B cell (primary cell): ENCODE data around the gene UNC5C. TPM values are rescaled to one million over a fixed set of nuclear protein-coding genes. Genes with fewer than 3 reads are reported as not detected.

ENCODE experiments used
- ATAC-seq: fragments of 200-7000 bp; cut with Tn5 transposase; one replicate; pipeline ENCODE4 v1.10.0; 2021; ENCODE audit warnings: low read depth, mild to moderate bottlenecking, moderate number of reproducible peaks, moderate library complexity
- CTCF ChIA-PET: fragments of 350-600 bp; sonication (Branson Sonifier 250); formaldehyde crosslinking; loops from one replicate; lab custom pipeline; 2021; ENCODE audit warnings: antibody characterized with exemption, inconsistent platforms; lab: Charles Lee
- POLR2A ChIA-PET: fragments of 350-600 bp; sonication (Branson Sonifier 250); formaldehyde crosslinking; loops from one replicate; lab custom pipeline; 2021; ENCODE audit warnings: antibody characterized with exemption; lab: Charles Lee
- DNase-seq: peaks from one replicate; pipeline ENCODE4 v3.0.0; 2013
- H2AFZ ChIP-seq: 2 replicates; pipeline ENCODE4 v1.6.1; 2012; ENCODE audit warnings: mild to moderate bottlenecking, low read depth, low read length; ENCODE audit not compliant: insufficient read depth, poor library complexity, severe bottlenecking
- H3K27ac ChIP-seq, 2 donors: 1 replicate in 1 of 2; 2 replicates in 1 of 2; pipeline ENCODE4 v1.5.1; 2012 to 2013; ENCODE audit warnings: low read length in 2 of 2, mild to moderate bottlenecking in 2 of 2, moderate library complexity in 1 of 2
- H3K27me3 ChIP-seq, 4 experiments: fragments of 200-600 bp in 1 of 4; sonication (generic) in 1 of 4; replicated peaks in 1 of 4; 1 replicate in 2 of 4; 2 replicates in 2 of 4; pipeline versions ENCODE4 v1.6.1 to v1.7.0; 2013 to 2016; ENCODE audit warnings: low read length in 3 of 4, mild to moderate bottlenecking in 2 of 4, mixed read lengths in 1 of 4, moderate library complexity in 1 of 4; ENCODE audit not compliant: insufficient read depth in 4 of 4, control insufficient read depth in 3 of 4; ENCODE audit errors: control extremely low read depth in 1 of 4
- H3K36me3 ChIP-seq, 2 experiments: replicated peaks in 1 of 2; 1 replicate in 1 of 2; 2 replicates in 1 of 2; pipeline versions ENCODE4 v1.6.1 to v1.7.1; 2013; ENCODE audit warnings: low read length in 1 of 2; ENCODE audit not compliant: insufficient read depth in 2 of 2, control insufficient read depth in 1 of 2; ENCODE audit errors: control extremely low read depth in 1 of 2, extremely low read depth in 1 of 2
- H3K4me1 ChIP-seq, 2 donors: fragments of 200-600 bp in 1 of 2; sonication (generic) in 1 of 2; 1 replicate in 1 of 2; 2 replicates in 1 of 2; pipeline versions ENCODE4 v1.5.1 to v1.6.1; 2013 to 2017; ENCODE audit warnings: low read length in 2 of 2; ENCODE audit not compliant: control insufficient read depth in 2 of 2, insufficient read depth in 2 of 2
- H3K4me2 ChIP-seq: replicated peaks from 2 replicates; pipeline ENCODE3; 2012; ENCODE audit warnings: mild to moderate bottlenecking, low read depth, low read length; ENCODE audit not compliant: poor library complexity, severe bottlenecking
- H3K4me3 ChIP-seq, 5 experiments: fragments of 200-600 bp in 1 of 5; sonication (generic) in 1 of 5; 1 replicate in 3 of 5; 2 replicates in 2 of 5; pipeline versions ENCODE4 v1.5.1 to v1.7.0; 2011 to 2016; ENCODE audit warnings: low read length in 4 of 5, mild to moderate bottlenecking in 4 of 5, low read depth in 2 of 5, control low read depth in 1 of 5, moderate library complexity in 1 of 5; ENCODE audit not compliant: insufficient read depth in 1 of 5; ENCODE audit errors: control extremely low read depth in 1 of 5, extremely low read depth in 1 of 5
- H3K79me2 ChIP-seq: fragments of 200-600 bp; sonication (generic); one replicate; pipeline ENCODE4 v1.6.0; 2016; ENCODE audit warnings: low read length; ENCODE audit not compliant: control insufficient read depth, insufficient read depth
- H3K9ac ChIP-seq: fragments of 200-600 bp; sonication (generic); 2 replicates; pipeline ENCODE4 v1.6.1; 2017; ENCODE audit warnings: mild to moderate bottlenecking, low read length, moderate library complexity
- H3K9me3 ChIP-seq, 3 donors: one replicate each; pipeline versions ENCODE4 v1.6.1 to v1.7.1; 2013; ENCODE audit warnings: low read length in 2 of 3; ENCODE audit not compliant: control insufficient read depth in 2 of 3, insufficient read depth in 1 of 3; ENCODE audit errors: control extremely low read depth in 1 of 3
- H4K20me1 ChIP-seq: 2 replicates; pipeline ENCODE4 v1.6.0; 2012; ENCODE audit warnings: mild to moderate bottlenecking, low read length; ENCODE audit not compliant: insufficient read depth, control insufficient read depth, poor library complexity, severe bottlenecking
- H3K27ac Mint-ChIP-seq: one replicate; pipeline ENCODE4 v1.8.0; 2021; ENCODE audit warnings: mixed read lengths
- H3K27me3 Mint-ChIP-seq: one replicate; pipeline ENCODE4 v1.8.0; 2021; ENCODE audit warnings: mixed read lengths
- H3K4me1 Mint-ChIP-seq: one replicate; pipeline ENCODE4 v1.8.0; 2021; ENCODE audit warnings: mixed read lengths
- H3K4me3 Mint-ChIP-seq: one replicate; pipeline ENCODE4 v1.8.0; 2021; ENCODE audit warnings: mixed read lengths
- H3K9me3 Mint-ChIP-seq: one replicate; pipeline ENCODE4 v1.8.0; 2022; ENCODE audit warnings: mixed read lengths; ENCODE audit not compliant: insufficient read depth
- EZH2 ChIP-seq: IDR thresholded peaks from 2 replicates; pipeline ENCODE4 v1.6.1; 2012; ENCODE audit warnings: borderline replicate concordance, low read depth, mild to moderate bottlenecking, moderate library complexity, low read length; ENCODE audit not compliant: insufficient read depth, poor library complexity, severe bottlenecking
- WGBS: methylation state at CpG from one replicate; pipeline ENCODE4 v1.1.5; 2013; ENCODE audit warnings: missing lambda C conversion rate; ENCODE audit not compliant: insufficient coverage; 5-methylcytosine and 5-hydroxymethylcytosine counted together
- intact Hi-C: fragments of 100-400 bp; cut with micrococcal nuclease; formaldehyde crosslinking; loops from one replicate; pipeline ENCODE4 v1.10.0; 2022
- polyA plus RNA-seq: library from polyadenylated mRNA; depleted of rRNA; stranded (reverse); fragments of >200 nt; gene quantifications from 2 replicates; pipeline ENCODE4 v1.2.3, GENCODE V29; 2012
- total RNA-seq, 2 donors: library from RNA; stranded (reverse); fragments of 120-200 nt in 1 of 2; gene quantifications; 1 replicate in 1 of 2; 2 replicates in 1 of 2; pipeline versions ENCODE4 v1.2.3 to v1.2.4, GENCODE V29; 2013 to 2022
- TF ChIP-seq, protein P1 (sequence below): fragments of 200-600 bp; IDR thresholded peaks from one replicate; pipeline ENCODE4 v1.8.0; 2022; ENCODE audit warnings: antibody characterized with exemption, mild to moderate bottlenecking

UNC5C gene
- total and polyA plus RNA-seq, 2 donors (not counting 1 experiment from before 2014, with no cell fraction given), result not detected

DNA sequence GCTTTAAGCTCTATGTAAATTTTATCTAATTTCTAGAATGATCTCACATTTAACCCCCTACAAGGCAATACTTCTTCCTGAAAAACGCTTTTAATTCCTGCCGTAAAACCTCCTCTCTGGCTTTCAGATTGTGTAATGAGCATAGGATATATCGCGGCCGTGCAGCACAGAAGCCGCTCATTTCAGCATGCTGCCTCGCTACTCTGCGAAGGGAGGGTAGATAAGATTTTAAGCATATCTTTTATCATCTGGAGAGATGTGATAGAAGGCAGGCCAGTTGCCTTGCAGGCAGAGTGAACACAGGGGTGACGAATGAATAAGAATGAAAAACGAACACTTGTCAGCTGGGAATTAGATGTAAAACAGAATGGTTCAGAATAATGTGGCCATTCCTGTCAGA is 265.5 kb downstream of the UNC5C start:
- H2AFZ ChIP-seq, result no peak overlapping the region
- H3K36me3 ChIP-seq, result no peaks in the 10 kb centered on the region
- H3K27ac Mint-ChIP-seq, result no peak overlapping the region
- H3K9me3 Mint-ChIP-seq, result peaks cover 2% of the 10 kb centered on the region
- WGBS, result 90% methylated on average over 10 of the region's 10 CpGs
- H3K27me3 ChIP-seq, result no peaks in the 10 kb centered on the region
- no peak overlapping the region for H3K27ac ChIP-seq
- H3K4me1 Mint-ChIP-seq, result no peaks in the 10 kb centered on the region
- intact Hi-C loops, result no loop called here
- H4K20me1 ChIP-seq, result no peaks in the 10 kb centered on the region
- H3K9ac ChIP-seq, result no peak overlapping the region
- no peak for ATAC-seq
- H3K27me3 Mint-ChIP-seq, result no peaks in the 10 kb centered on the region
- no peak for DNase-seq
- POLR2A ChIA-PET, result no interaction called here
- H3K4me3 ChIP-seq, result no peak overlapping the region
- CTCF ChIA-PET, result no interaction called here
- TF ChIP-seq, protein P1, sequence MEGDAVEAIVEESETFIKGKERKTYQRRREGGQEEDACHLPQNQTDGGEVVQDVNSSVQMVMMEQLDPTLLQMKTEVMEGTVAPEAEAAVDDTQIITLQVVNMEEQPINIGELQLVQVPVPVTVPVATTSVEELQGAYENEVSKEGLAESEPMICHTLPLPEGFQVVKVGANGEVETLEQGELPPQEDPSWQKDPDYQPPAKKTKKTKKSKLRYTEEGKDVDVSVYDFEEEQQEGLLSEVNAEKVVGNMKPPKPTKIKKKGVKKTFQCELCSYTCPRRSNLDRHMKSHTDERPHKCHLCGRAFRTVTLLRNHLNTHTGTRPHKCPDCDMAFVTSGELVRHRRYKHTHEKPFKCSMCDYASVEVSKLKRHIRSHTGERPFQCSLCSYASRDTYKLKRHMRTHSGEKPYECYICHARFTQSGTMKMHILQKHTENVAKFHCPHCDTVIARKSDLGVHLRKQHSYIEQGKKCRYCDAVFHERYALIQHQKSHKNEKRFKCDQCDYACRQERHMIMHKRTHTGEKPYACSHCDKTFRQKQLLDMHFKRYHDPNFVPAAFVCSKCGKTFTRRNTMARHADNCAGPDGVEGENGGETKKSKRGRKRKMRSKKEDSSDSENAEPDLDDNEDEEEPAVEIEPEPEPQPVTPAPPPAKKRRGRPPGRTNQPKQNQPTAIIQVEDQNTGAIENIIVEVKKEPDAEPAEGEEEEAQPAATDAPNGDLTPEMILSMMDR, result no peak
- TF ChIP-seq EZH2, result no peak
- H3K4me3 Mint-ChIP-seq, result no peak overlapping the region
- H3K9me3 ChIP-seq, result peaks cover 0 to 2% (median 1%) of the 10 kb centered on the region in 3 donors
- no peak overlapping the region for H3K4me2 ChIP-seq
- no peaks in the 10 kb centered on the region for H3K79me2 ChIP-seq
- no peaks in the 10 kb centered on the region for H3K4me1 ChIP-seq

DNA sequence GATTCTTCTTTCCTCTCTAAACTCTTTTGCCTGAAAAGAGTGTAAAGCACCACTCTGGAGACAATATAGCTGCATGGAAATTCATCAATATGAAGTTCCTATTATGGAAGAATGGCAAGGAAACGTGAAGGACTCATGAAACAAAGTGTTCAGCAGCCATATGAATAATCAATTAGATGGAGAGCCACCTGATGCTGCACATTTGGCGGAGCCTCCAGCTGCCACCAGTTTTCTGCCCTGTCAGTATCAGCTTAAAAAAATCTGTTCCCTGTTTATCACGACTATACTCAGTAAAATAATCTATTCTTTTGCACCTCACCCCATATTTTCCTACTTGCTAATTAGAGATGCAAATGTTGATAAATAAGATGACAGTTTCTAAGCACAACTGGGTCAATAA is 276.0 kb downstream of the UNC5C start:
- no peaks in the 10 kb centered on the region for H3K4me1 ChIP-seq
- H3K36me3 ChIP-seq, result no peaks in the 10 kb centered on the region
- H3K27me3 ChIP-seq, result no peaks in the 10 kb centered on the region
- H3K9me3 ChIP-seq, result no peaks in the 10 kb centered on the region
- WGBS, result 57% methylated on average over 1 of the region's 3 CpGs
- H3K4me3 Mint-ChIP-seq, result no peak overlapping the region
- H3K79me2 ChIP-seq, result no peaks in the 10 kb centered on the region
- H3K9me3 Mint-ChIP-seq, result no peaks in the 10 kb centered on the region
- no peak overlapping the region for H2AFZ ChIP-seq
- no peaks in the 10 kb centered on the region for H3K4me1 Mint-ChIP-seq
- no peak for ATAC-seq
- no peak for DNase-seq
- H3K4me3 ChIP-seq, result no peak overlapping the region
- H3K27ac Mint-ChIP-seq, result no peak overlapping the region
- H3K4me2 ChIP-seq, result no peak overlapping the region
- H3K27ac ChIP-seq, result no peak overlapping the region
- H3K27me3 Mint-ChIP-seq, result no peaks in the 10 kb centered on the region
- ChIA-PET POLR2A (no interaction called here), CTCF (no interaction called here)
- TF ChIP-seq, protein P1, result no peak
- no peak for TF ChIP-seq EZH2
- H4K20me1 ChIP-seq, result no peaks in the 10 kb centered on the region
- intact Hi-C loops, result no loop called here
- no peak overlapping the region for H3K9ac ChIP-seq
